GM19240 (cell line): ENCODE measurements around the gene ALPK3.

Experiments used
- DNase-seq: peaks from one replicate; pipeline ENCODE4 v3.0.0; 2011; ENCODE audit warnings: low spot score; ENCODE audit not compliant: insufficient read length

ALPK3 gene

GRCh38 chr15:84797212-84797611, 19.9 kb upstream of the ALPK3 start:
- DNase-seq = no peak

- no peak for DNase-seq
These were observed 19.4 kb upstream of the ALPK3 start for GRCh38 chr15:84797801-84798200.

- no peak for DNase-seq
These were observed 18.7 kb upstream of the ALPK3 start for GRCh38 chr15:84798436-84798946.

GRCh38 chr15:84799511-84800187, 17.5 kb upstream of the ALPK3 start:
- no peak for DNase-seq

GRCh38 chr15:84800365-84800806, 16.8 kb upstream of the ALPK3 start:
- DNase-seq = no peak

GRCh38 chr15:84804005-84804900, 12.9 kb upstream of the ALPK3 start:
- no peak for DNase-seq

GRCh38 chr15:84805221-84805620, 11.9 kb upstream of the ALPK3 start:
- DNase-seq = no peak

- no peak for DNase-seq
These were observed 9.9 kb upstream of the ALPK3 start for GRCh38 chr15:84807228-84807627.

GRCh38 chr15:84810073-84810840, 6.9 kb upstream of the ALPK3 start:
- DNase-seq = no peak

- DNase-seq = no peak
These were observed 6.0 kb upstream of the ALPK3 start for GRCh38 chr15:84811151-84811550.

GRCh38 chr15:84811828-84812227, 5.3 kb upstream of the ALPK3 start:
- no peak for DNase-seq

- no peak for DNase-seq
These were observed 4.3 kb upstream of the ALPK3 start for GRCh38 chr15:84812842-84813241.

GRCh38 chr15:84813435-84813834, 3.7 kb upstream of the ALPK3 start:
- DNase-seq = no peak

GRCh38 chr15:84813931-84814330, 3.2 kb upstream of the ALPK3 start:
- DNase-seq = no peak

GRCh38 chr15:84814916-84815315, 2.2 kb upstream of the ALPK3 start:
- DNase-seq = no peak

- DNase-seq = no peak
These were observed 418 bp downstream of the ALPK3 start for GRCh38 chr15:84817466-84818081.

GRCh38 chr15:84818261-84819131, 1.3 kb downstream of the ALPK3 start:
- no peak for DNase-seq

- DNase-seq = no peak
These were observed 2.2 kb downstream of the ALPK3 start for GRCh38 chr15:84819291-84819768.

- DNase-seq = no peak
These were observed 2.6 kb downstream of the ALPK3 start for GRCh38 chr15:84819791-84820190.

- DNase-seq = no peak
These were observed 4.4 kb downstream of the ALPK3 start for GRCh38 chr15:84821501-84822021.
